Upper lobe of left lung (tissue), 6 donors: Measurements from ENCODE around the gene LAMA2. TPM values are rescaled to one million over a fixed set of nuclear protein-coding genes. Genes with fewer than 3 reads are reported as not detected.

Experiments used
- ATAC-seq, 2 donors: fragments of 200-7000 bp; cut with Tn5 transposase; one replicate each; pipeline ENCODE4 v1.9.1; 2022; ENCODE audit warnings: mild to moderate bottlenecking in 2 of 2, moderate library complexity in 2 of 2; ENCODE audit not compliant: low FRiP score in 2 of 2
- DNase-seq, 2 donors: peaks; one replicate each; pipeline ENCODE4 v3.0.0-alpha.2; 2019 to 2020
- H3K27ac ChIP-seq, 4 donors: fragments of 200-600 bp; sonication (generic); one replicate each; pipeline ENCODE4 v1.5.1; 2016 to 2019
- H3K27me3 ChIP-seq, 4 donors: fragments of 200-600 bp; sonication (generic); one replicate each; pipeline ENCODE4 v1.5.1; 2017 to 2019
- H3K36me3 ChIP-seq, 4 donors: fragments of 200-600 bp; sonication (generic); one replicate each; pipeline ENCODE4 v1.5.1; 2016 to 2019
- H3K4me1 ChIP-seq, 4 donors: fragments of 200-600 bp; sonication (generic); one replicate each; pipeline ENCODE4 v1.5.1; 2018 to 2019
- H3K4me3 ChIP-seq, 4 donors: fragments of 200-600 bp; sonication (generic); one replicate each; pipeline ENCODE4 v1.5.1; 2017 to 2019; ENCODE audit warnings: mild to moderate bottlenecking in 2 of 4, moderate library complexity in 1 of 4
- H3K9me3 ChIP-seq, 4 donors: fragments of 200-600 bp; sonication (generic); one replicate each; pipeline ENCODE4 v1.5.1; 2018 to 2019
- EP300 ChIP-seq, 4 donors: sonication (generic); formaldehyde crosslinking; IDR thresholded peaks; one replicate each; pipeline ENCODE4 v1.5.1; 2017; ENCODE audit warnings: antibody characterized with exemption in 4 of 4, control low read depth in 2 of 4
- POLR2A ChIP-seq, 4 donors: fragments of 450-650 bp; IDR thresholded peaks; one replicate each; pipeline ENCODE4 v1.5.1; 2016 to 2017; ENCODE audit warnings: antibody characterized with exemption in 4 of 4, mild to moderate bottlenecking in 2 of 4
- POLR2AphosphoS5 ChIP-seq, 2 donors: sonication (generic); formaldehyde crosslinking; IDR thresholded peaks; one replicate each; pipeline ENCODE4 v1.5.1; 2017; ENCODE audit warnings: antibody characterized with exemption in 2 of 2
- WGBS, 2 donors: methylation state at CpG; one replicate each; pipeline ENCODE4 v1.1.5; 2017 to 2018; 5-methylcytosine and 5-hydroxymethylcytosine counted together
- total RNA-seq, 6 donors: library from RNA; depleted of rRNA in 4 of 6; stranded (reverse); fragments of >200 nt in 4 of 6; gene quantifications; one replicate each; pipeline versions ENCODE4 v1.1.0 to v1.2.1, GENCODE V29; 2016 to 2021
- TF ChIP-seq, protein P1 (sequence below), 6 experiments: fragments of 450-650 bp in 4 of 6; fragments of 200-600 bp in 2 of 6; sonication (generic) in 2 of 6; IDR thresholded peaks; one replicate each; pipeline ENCODE4 v1.5.1; 2016 to 2019; ENCODE audit warnings: antibody characterized with exemption in 6 of 6
- donor health status: DM: no; HTN: no; CAD: no; lungs with moderate emphysema.
- donor health status: DM: no; HTN: yes; CAD: no; lungs with severe emphysema.

LAMA2 gene
- total RNA-seq, 6 donors from 2014 or later, result 41.9 to 82.8 (median 62.4) TPM

DNA sequence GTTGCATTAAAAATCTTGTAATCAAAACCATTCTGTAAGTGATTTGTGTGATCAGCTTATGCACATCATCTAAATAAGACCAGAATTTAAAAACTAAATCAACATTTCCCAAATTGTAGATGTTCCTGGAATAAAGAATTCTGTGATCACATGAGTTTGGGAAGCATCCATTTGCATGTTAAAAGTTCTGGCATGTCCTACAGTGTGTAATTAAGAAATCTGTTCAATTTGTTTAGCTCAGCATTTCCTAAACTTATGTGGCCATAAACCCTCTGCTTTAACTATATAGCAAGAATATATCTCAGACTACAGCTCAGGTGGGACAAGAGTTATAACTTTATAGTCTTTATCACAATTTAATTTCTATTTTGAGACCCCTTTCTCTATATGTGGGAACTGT, 399.1 kb downstream of the LAMA2 start:
- no peak overlapping the region for H3K27ac ChIP-seq
- no peaks in the 10 kb centered on the region for H3K27me3 ChIP-seq
- TF ChIP-seq EP300 (IDR thresholded peaks at IDR 0.05), result no peak
- TF ChIP-seq POLR2A (IDR thresholded peaks at IDR 0.05), result no peak
- ATAC-seq (no peak), DNase-seq (no peak)
- H3K36me3 ChIP-seq, result no peaks in the 10 kb centered on the region
- no peak overlapping the region for H3K4me3 ChIP-seq
- peaks cover 0 to 2% (median 0%) of the 10 kb centered on the region in 4 donors for H3K4me1 ChIP-seq
- no peaks in the 10 kb centered on the region for H3K9me3 ChIP-seq

DNA sequence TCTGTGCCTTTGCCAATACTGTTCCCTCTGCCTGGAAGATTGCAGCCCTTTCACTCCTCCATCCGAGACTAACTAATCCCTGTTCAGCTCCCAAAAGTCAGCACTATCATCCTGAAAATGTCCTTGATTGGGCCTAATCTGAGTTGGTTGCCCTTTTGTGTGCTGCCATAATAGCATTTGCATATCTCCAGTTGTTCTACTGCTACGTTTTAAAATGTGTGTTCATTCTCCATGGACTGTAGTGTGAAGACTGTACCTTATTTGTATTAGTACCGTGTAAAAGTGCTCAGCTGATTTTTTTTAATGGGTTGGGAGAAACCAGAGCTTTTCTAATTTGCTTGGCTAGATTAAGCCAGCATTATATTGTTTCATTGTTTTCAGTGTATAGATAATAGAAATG, 401.3 kb downstream of the LAMA2 start:
- WGBS, 2 donors, result 90 to 91% methylated on average over 3 of the region's 3 CpGs
- Histone ChIP-seq H3K9me3 (no peaks in the 10 kb centered on the region), H3K4me1 (peaks cover 0 to 2% (median 0%) of the 10 kb centered on the region in 4 donors), H3K27ac (no peak overlapping the region), H3K27me3 (no peaks in the 10 kb centered on the region), H3K4me3 (no peak overlapping the region), H3K36me3 (no peaks in the 10 kb centered on the region)
- TF ChIP-seq, protein P1, sequence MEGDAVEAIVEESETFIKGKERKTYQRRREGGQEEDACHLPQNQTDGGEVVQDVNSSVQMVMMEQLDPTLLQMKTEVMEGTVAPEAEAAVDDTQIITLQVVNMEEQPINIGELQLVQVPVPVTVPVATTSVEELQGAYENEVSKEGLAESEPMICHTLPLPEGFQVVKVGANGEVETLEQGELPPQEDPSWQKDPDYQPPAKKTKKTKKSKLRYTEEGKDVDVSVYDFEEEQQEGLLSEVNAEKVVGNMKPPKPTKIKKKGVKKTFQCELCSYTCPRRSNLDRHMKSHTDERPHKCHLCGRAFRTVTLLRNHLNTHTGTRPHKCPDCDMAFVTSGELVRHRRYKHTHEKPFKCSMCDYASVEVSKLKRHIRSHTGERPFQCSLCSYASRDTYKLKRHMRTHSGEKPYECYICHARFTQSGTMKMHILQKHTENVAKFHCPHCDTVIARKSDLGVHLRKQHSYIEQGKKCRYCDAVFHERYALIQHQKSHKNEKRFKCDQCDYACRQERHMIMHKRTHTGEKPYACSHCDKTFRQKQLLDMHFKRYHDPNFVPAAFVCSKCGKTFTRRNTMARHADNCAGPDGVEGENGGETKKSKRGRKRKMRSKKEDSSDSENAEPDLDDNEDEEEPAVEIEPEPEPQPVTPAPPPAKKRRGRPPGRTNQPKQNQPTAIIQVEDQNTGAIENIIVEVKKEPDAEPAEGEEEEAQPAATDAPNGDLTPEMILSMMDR (IDR thresholded peaks at IDR 0.05), result no peak
- TF ChIP-seq POLR2A (IDR thresholded peaks at IDR 0.05) (no peak), EP300 (IDR thresholded peaks at IDR 0.05) (no peak), POLR2AphosphoS5 (IDR thresholded peaks at IDR 0.05) (no peak)
- DNase-seq (no peak), ATAC-seq (no peak)

DNA sequence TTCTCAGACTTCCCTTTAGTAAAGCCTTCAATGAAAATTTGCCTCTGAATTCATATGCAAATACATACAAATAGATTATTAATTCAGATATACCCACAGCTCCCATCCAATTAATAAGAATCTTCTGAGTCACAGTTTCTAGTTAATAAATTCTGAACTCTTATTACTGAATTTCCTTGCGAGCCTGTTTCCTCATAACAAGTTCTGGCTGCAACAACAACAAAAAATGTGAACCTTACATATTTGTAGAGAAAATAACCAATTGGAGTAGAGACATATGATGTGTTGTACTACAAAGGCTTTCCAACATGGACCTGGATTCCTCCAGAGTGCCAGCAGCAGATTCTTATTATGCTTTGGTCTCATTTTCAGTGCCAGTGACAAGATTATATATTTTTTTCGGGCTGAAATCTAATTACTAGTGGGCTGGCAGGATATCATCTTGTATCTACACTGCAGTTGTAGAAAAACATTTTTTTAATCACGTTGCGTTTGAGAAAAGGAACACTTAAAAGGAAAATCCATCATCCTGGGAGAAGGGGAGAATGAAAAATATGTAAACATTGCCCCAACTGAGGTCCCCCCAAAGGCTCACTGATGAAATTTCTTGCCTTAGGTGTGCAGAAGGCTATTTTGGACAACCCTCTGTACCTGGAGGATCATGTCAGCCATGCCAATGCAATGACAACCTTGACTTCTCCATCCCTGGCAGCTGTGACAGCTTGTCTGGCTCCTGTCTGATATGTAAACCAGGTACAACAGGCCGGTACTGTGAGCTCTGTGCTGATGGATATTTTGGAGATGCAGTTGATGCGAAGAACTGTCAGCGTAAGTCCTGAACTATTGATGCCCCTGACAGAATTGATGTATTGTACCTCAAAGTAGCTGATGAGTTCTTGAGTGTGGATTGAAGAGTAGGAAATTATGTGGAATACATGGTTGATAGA, 404.6 kb downstream of the LAMA2 start:
- ATAC-seq (no peak), DNase-seq (no peak)
- 84 to 87% methylated on average over 7 of the region's 7 CpGs for WGBS, 2 donors
- TF ChIP-seq, protein P1 (IDR thresholded peaks at IDR 0.05), result no peak
- TF ChIP-seq POLR2AphosphoS5 (IDR thresholded peaks at IDR 0.05), result no peak
- TF ChIP-seq POLR2A (IDR thresholded peaks at IDR 0.05), result no peak
- TF ChIP-seq EP300 (IDR thresholded peaks at IDR 0.05), result no peak
- no peaks in the 10 kb centered on the region for H3K27me3 ChIP-seq
- H3K4me1 ChIP-seq, result no peaks in the 10 kb centered on the region
- no peak overlapping the region for H3K4me3 ChIP-seq
- no peaks in the 10 kb centered on the region for H3K9me3 ChIP-seq
- H3K27ac ChIP-seq, result no peak overlapping the region
- peaks cover 0 to under 1% (median 0%) of the 10 kb centered on the region in 4 donors for H3K36me3 ChIP-seq

DNA sequence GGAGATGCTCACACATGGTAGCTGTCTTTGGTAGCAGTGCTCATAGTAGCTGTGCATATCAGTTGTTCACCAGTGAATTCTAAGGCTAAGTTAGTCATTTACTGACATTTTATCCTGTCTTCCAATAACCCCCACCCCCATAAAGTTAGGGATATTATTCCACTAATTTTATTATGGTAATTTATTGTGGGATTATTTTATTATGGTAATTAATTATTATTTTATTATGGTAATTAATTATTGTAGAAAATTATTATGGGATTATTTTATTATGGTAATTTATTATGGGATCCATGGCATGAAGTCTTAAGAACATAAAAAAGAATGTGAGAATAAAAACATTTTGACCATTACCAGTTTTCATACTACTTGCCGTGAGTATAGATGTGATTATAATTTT, 406.5 kb downstream of the LAMA2 start:
- TF ChIP-seq POLR2AphosphoS5 (IDR thresholded peaks at IDR 0.05) (no peak), POLR2A (IDR thresholded peaks at IDR 0.05) (no peak), EP300 (IDR thresholded peaks at IDR 0.05) (no peak)
- TF ChIP-seq, protein P1 (IDR thresholded peaks at IDR 0.05), result no peak
- Histone ChIP-seq H3K4me3 (no peak overlapping the region), H3K4me1 (no peaks in the 10 kb centered on the region), H3K36me3 (peaks cover 0 to 4% (median 0%) of the 10 kb centered on the region in 4 donors), H3K9me3 (no peaks in the 10 kb centered on the region), H3K27ac (no peak overlapping the region), H3K27me3 (no peaks in the 10 kb centered on the region)
- 93 to 94% methylated on average over 1 of the region's 1 CpG for WGBS, 2 donors
- DNase-seq, result no peak
- ATAC-seq, result no peak

DNA sequence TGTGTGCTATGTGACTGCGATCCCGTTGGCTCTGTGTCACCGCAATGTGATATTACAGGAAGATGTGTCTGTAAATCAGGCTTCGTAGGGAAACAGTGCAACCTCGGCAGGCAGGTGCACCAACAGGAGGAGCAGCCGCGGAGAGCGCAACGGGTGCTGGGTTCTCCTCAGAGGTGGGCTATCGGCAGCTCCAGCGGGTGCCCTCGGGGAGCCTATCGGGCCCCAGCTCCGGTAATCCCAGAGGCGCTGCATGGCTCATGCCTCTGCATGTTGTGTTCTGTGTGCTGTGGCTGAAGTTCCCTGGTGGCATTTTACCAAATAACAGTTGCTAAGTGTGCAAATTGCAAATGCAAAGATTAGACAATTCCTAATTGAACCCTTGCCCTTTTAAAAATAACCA, 409.9 kb downstream of the LAMA2 start:
- Histone ChIP-seq H3K36me3 (peaks cover 0 to 4% (median 0%) of the 10 kb centered on the region in 4 donors), H3K4me1 (no peaks in the 10 kb centered on the region), H3K27ac (no peak overlapping the region), H3K4me3 (no peak overlapping the region), H3K9me3 (no peaks in the 10 kb centered on the region), H3K27me3 (no peaks in the 10 kb centered on the region)
- WGBS, 2 donors, result 92 to 95% methylated on average over 15 of the region's 15 CpGs
- DNase-seq (peak in 1 of 2 donors; percentile 70), ATAC-seq (no peak)
- TF ChIP-seq, protein P1 (IDR thresholded peaks at IDR 0.05), result no peak
- no peak for TF ChIP-seq POLR2A (IDR thresholded peaks at IDR 0.05)
- TF ChIP-seq POLR2AphosphoS5 (IDR thresholded peaks at IDR 0.05), result no peak
- no peak for TF ChIP-seq EP300 (IDR thresholded peaks at IDR 0.05)
